HPDE6-E6E7 (cell line): ENCODE measurements around the gene PBOV1.

Experiments
- DNase-seq: peaks from one replicate; pipeline ENCODE4 v3.0.0; 2011; ENCODE audit warnings: missing footprints; ENCODE audit errors: extremely low spot score

PBOV1 gene

DNA sequence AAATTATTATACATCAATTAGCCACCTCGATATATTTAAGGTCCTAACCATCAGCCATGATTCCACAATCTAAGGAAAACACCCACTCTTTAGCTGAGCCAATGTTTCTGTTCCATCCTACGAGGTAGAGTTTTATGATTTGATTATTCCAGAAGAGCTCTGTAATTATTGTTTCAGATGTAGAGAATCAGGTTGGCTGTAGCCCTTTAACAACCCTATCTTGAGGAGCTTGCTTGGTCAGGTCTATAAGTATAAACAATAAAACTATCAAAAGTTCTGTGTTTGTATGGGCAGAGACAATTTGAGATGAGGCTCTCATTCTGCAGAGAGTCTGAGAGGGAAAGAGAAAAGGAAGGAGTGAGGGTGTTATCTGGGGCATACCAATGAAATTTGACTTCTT, at the start of gene PBOV1:
TSS of gene PBOV1 (minus strand) at position 43 of the 400 bp plus-strand sequence. CDS start 96 bp downstream, outside the sequence.
- DNase-seq, result no peak

DNA sequence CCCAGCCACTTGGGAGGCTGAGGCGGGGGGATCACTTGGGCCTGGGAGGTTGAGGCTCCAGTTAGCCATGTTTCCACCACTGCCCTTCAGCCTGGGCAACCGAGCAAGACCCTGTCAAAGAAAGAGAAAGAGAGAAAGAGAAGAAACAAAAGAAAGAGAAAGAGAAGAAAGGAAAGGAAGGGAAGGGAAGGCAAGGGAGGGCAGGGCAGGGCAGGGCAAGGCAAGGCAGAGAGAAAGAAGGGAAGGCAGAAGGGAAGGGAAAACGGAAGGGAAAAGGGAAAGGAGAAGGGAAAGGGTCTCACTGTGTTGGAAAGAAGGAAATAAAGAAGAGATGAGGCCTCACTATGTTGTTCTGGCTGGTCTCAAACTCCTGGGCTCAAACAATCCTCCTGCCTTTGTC, 47.8 kb upstream of the PBOV1 start:
- no peak for DNase-seq

DNA sequence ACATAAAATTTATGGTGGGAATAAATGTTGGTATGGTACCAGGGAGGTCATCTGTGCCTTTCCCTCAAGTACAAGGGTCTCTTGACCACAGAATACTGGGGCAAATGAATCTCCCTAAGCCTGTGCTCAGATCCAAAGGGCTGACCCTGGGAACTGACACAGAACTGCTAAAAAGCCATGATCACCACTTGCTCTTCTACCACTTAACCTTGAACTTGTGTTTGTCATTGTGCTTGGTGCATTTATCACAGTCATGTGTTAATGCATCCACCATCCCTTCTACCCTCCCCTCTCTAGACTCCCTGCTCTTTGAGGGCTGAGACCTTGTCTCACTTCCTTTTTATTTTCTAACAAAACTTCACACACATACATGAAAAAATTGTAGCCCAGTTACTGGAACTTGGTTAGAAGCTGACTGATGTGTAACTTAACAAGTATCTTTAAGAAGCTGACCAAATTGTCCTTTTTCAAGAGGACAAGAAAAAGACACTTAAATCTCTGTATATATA, 46.1 kb upstream of the PBOV1 start:
- no peak for DNase-seq

DNA sequence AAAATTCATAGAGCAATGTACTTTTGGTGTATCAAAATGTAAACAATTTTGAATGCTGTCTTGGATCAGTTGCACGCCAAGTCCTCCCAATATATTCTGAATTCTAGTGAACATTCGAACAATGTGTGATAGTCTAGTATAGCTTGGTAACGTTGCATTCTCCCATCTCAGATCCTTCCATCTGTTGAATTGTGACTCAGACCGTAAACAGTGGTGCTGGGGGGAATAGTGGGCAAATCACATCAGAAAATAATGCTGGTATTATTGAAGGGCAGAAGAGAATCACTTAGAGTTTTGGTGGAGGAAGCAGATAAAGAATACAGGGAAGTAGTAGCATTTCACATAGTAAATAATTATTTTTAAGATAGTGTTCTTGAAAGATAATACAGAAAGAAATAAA, 45.7 kb upstream of the PBOV1 start:
- DNase-seq, result no peak

DNA sequence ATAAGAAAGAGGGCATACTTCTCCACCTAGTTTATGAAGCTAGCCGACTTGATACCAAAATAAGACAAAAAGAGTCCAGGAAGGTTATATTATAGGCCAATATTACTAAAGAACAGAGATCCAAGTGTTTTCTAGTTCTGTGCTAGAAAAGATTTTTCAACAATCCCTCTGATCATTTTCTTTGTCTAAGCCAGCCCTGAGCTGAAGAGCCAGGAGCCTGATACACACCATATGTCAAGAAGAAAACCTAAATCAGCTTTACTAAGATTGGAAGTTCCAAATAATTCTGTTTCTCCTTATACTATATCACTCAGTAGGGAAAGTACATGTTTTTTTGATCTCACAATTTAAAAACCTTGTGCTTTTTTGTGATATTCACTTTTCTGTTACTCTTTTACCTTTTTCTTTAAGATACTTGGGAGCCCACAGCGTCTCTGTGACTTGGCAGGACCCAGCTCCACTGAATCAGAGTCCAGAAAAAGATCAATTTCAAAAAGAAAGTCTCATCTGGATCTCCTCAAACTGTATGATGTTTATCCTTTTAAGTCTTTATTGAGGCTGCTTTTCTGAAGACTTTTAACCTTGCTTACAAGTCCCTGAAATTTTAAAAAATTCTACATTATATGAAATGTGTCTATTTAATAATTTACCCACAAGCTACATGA, 43.0 kb upstream of the PBOV1 start:
- no peak for DNase-seq

DNA sequence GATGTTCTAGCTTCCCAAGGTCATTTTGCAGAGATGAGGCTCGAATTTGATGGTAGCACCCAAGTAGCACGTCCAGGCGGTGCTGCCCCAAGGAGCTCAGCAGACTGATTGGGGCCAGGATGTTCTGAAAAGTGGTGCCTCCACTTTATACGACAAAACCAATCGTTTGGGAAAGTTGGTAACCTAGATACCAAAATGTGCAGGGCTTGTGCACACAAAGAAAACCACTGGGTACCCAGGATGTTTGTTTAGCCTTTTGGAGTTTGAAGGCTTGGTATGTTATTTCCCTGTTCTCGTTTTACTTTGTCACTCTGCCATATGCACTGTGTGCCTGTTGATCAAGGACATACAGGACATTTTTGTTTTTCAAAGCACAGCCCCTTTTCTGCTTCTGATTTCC, 40.7 kb upstream of the PBOV1 start:
- DNase-seq, result no peak

DNA sequence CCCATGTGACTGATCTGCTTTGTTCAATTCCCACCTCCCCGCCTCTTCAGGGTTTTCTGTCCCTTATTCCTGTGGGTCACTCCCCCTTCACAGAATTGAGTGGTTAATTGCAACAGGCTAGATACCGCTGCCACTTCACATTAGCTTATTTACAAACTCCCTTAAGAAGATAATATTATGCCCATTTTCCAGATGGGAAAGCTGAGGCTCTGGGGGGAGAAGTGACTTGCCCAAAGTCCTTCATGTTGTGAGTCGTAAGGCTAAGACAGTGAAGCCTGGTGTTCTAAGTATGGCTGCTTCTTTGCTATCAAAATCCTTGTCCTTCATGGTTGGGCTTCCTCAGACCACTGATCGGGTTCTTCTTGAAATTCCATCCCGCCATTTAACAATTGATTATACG, 39.9 kb upstream of the PBOV1 start:
- DNase-seq, result no peak

DNA sequence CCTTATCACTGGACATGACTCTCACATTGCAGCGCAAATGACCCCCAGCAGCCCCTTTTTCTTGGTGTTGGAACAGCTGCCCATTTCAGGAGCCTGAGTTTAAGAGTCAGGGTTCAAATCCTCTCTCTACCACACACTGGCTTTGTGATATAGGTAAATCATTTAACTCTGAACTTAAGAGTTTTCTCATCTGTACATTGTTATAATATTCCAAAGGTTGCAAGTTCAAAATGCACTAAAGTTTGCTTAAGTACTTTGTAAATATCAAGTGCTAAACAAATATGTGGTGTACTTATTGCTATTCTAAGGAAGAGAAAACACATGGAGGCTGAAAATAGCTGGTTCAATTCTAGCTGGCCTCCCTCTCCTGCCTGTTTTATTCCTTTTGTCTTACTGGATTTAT, 39.3 kb upstream of the PBOV1 start:
- no peak for DNase-seq

DNA sequence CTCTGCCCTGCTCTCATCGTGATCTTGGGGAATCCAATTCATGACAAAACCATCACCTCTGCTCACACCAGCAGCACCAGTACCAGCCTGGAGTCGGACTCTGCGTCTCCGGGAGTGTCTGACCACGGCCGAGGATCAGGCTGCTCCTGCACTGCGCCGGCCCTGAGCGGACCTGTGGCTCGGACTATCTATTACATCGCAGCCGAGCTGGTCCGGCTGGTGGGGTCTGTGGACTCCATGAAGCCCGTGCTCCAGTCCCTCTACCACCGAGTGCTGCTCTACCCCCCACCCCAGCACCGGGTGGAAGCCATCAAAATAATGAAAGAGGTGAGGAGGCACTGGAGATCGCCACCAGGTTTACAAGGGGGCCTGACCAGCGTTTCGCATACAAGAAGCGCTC, 37.2 kb upstream of the PBOV1 start:
- no peak for DNase-seq

DNA sequence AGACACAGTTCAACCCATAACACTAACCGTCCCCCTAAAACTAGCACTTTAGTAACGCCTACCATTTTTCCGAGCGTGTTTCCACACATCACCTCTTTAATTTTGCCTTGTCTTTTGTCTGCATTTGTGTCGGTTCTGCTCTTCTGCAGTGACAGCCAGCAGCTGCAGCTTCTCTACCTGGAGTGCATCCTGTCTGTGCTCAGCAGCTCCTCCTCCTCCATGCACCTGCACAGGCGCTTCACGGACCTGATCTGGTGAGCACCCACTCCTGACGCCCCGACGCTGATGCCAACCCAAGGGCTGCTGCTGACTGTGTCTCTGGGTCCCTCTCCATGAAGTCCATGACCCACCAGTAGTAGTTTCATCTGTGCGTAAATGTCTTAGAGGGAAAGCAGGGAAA, 35.4 kb upstream of the PBOV1 start:
- DNase-seq, result no peak

DNA sequence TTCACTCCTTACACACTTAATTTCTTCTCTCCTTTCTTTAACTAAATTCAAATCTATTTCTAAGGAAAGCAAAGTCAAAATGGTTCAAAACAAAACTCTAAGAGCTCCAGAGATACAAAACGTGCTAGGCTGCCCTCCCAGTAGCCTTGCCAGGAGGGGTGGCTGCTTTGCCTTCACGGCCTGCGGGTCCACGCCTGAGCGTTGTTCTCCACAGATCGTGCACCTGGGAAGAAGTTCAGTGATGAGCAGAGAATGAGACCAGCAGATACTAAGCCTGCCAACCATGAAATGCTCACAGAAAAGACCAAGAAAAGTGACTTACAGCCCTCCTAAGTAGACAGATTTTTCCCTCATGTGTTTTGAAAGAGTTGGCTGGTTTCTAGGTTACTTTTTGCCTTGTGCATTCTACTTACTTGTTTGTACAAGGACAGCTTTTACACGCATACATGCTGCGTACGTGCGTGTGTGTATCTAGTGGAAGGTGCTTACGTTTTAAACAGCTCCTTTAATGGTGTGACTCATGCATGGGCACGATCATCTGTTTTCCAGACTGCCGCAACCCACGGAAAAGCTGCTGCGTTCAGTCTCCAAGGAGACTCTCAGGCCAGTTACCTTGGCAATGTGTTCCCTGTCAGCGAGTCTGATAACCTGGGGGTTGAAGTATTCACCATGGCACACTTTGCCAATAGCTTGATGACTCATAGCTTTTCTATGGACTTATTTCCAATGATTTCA, 32.4 kb upstream of the PBOV1 start:
- DNase-seq, result no peak

DNA sequence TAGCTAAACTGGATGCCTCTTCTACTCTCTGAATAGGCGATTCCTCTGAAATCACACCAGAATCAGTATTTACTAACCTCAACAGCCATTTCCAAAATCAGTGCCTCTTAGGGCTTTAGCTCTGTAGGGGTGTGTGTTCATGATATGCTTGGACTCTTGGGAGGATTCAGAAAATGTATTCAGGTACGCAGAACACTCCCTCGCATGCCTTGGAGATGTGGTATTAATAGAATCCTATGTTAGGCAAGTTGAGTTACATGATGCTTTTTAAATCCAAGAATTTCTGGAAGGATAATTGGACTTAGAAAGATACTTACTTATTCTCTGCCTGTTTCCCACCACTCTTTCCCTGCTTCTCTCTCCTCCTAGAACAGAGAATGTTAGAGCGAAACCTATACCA, 31.8 kb upstream of the PBOV1 start:
- no peak for DNase-seq

DNA sequence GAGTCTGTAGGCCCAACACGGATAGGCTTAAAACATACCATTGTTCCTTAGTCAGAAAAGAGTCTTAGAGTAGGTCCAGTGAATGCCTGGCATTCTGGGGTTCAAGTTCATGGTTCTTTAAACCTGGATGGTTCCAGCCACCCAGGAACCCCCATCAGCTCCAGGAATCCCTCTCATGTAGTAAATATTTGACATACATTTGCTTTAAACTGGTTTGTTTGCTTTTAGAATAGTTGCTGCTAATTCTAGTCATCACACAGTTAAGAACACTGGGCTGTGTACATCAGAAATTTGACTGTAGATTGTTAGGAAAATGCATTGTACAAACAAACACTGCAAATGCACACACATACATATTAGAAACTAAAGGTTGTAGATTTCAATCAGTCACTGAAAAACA, 30.6 kb upstream of the PBOV1 start:
- no peak for DNase-seq

DNA sequence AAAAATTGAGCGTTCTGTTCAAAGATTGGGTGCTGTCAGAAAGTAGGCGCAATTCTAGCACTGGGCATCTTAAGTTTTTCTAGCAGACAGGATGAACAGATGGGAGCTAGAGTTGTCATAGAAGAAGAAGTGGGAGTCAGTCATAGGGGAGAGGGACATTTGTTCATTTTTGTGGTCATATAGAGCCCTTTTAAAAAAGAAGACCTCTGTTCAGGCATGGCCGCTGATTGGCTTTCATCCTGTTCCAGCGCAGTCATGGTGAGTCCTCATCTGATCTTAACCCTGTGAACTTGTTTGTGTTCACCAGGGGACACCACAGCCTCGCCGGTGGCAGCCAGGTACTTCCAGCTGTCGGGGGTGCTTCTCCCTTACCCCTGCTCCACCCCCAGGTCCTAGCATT, 29.7 kb upstream of the PBOV1 start:
- DNase-seq, result no peak

DNA sequence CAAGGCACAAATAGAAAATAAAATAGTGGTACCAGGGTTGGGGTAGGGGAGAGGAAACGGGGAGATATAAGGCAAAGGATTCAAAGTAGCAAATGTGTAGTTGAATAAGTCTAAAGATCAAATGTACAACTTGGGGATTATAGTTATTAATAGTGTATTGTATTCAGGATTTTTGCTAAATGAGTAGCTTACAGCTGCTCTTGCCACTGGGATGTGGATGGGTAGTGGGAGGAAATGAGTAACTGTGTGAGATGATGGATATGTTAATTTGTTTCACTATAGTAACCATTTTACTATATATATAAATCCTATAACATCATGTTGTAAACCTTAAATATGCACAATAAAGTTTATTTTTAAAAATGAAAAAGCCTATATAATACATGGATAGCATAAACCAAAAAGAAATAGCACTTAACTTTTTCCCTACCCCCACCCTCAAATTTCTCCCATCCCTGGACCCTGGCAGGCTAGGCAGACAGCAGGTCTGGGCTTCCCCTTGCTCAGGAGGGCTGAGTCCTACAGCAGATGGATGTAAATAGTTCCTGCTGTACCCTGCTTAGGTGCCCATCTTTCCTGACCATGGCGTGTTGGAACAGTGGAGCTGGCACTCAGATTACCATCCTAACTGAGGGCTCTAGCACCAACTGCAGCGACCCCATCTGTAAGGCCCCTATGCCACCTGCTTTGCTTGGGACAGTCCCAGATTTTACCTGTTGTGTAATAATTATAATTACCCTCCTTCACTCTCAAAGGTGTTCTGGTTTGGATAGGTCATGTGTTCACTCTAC, 28.6 kb upstream of the PBOV1 start:
- no peak for DNase-seq

DNA sequence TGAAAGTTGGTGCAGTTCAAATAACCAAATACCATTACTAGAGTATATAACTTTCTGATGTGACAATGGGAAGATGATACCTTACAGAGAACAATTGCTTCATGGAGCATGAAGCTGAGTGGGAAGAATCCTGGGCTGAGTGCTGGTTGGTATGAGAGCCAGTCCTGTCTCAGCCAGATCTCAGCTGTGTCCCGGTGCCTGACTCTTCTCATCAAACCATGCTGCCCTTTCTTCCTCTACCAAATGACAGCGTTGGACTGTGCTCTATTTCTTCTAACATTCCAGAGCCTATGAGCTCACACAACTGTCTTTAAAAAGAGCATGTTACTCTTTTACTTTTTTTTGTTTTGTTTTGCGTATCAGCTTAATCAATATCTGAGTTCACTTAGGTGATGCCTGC, 27.5 kb upstream of the PBOV1 start:
- DNase-seq, result no peak

DNA sequence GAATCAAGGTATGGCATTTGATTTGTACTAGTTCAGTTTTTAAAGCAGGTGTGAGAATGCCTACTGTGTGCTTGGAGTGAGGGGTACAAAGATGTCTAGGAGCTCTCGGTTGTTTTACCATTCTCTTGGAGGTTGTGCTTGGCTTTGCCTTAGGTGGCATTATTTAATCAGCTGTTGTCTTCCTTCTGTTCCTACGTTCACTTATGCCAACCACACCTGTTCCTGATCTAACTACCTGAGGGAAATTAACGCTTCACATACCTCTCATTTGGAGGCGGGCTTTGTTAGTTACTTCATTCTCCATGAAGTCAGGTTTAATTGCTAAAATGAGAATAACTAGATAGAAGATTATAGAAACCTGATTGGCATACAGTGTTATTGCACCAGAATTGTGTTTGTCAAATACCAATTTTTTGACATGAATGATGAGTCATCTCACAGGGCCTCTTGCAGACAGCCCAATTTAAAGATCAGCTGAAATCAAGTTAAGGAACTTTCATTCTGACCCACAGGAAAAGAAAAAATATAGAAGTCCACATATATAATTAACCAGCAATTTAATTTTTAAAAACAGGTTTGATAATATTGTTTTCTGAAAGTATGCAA, 24.8 kb upstream of the PBOV1 start:
- no peak for DNase-seq

DNA sequence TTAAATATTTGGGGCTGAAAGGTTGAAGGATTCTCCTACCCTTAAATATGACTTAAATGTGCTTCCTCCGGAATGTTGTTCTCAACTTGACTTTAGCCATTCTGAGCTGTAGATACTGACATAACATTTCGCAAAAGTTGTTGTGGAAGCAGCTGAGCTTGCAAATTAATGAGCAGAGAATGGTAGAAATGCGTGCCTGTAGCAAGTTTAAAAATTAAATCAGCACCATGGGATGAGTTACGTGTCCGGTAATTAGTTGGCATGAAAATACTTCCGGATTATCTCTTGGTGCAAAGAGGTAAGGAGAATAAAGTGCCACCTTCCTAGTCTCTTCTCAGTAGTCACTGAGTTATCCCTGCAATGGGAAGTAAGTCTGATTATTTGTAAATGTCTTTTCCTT, 23.6 kb upstream of the PBOV1 start:
- no peak for DNase-seq

DNA sequence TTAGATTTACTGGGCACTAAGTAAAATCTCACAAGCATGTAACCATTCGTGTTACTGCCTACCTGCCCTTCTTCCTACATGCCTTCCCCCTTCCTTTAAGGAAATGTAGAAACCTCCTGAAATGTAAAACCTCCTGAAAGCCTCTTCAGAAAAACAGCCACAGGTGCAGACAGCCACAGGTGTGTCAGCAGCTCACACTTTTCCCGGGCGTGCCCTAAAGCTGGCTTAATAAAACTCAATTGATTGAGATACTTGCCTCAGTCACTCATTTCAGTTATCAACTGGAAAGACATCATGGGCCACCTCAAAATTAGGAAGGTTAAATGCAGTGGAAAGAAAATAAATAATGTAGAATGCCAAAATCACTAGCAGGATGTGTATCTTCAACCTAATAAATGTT, 23.1 kb upstream of the PBOV1 start:
- no peak for DNase-seq

DNA sequence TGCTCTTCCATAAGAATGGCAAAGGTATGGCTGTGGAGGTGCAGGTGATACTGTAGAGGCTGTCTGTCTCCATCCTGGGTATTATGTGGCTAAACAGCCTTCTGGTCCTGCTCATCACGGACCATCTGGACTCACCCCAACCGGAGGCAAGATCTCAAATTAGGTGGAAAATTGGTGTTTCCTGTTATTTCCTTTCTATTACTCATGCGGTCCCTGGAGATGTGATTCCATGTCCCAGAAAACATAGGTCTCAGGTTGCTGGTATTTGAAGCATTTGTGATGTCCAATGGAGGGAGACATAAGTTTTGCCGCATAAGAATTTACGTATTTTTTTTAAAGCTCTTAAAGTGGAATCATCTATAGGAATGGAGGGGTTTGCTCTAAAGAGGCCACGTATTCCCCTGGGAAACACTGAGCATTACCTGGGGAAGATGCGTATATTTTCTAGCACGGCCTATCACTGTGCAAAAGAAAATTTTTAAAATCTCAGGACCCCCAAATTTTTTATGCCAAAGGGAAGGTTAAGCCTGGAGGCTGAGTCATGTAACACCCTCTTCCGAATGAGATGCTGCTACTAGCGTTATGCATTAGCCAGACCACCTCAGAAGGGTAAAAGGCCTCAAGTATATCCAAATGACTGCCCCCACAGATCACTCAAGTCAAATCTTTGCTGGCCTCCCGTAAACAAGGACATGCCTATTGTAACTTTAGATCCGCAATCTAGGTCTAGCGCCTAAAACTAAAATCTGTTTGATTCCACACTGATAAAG, 22.4 kb upstream of the PBOV1 start:
- no peak for DNase-seq

DNA sequence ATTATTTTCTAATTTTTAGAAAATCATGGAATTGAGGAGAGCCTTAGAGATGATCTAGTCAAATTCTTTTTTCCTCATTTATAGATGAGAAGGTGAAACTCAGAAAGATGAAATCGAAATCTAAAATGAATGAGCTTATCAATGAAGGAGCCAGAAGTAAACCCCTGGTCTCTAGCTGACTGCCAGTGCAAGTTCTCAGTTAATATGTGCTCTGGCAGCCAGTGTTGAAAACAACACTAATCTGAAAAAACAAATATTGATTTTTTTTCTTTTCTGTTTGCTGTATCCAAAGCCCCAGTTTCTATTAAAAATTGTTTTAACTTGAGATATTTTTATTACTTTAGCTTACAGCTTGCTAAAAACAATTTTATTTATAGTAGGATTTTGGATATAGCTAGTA, 21.5 kb upstream of the PBOV1 start:
- DNase-seq, result no peak

DNA sequence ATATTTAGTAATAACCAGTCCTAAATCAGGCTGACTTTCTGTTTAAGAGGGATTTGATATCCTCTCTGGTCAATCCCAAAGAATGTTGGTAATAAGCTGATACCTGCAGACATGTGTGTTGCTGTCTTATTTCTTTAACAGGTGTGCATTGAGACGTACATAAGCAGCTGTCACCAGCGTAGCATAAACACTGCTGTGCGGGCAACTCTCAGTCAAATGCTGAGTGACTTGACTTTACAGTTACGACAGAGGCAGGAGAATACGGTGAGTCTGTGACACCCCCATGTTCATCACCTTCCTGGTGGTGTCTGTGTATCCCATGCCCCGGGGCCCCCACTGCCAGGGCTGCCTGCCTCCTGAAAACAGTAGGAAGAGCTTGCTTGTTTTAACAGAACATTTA, 20.1 kb upstream of the PBOV1 start:
- no peak for DNase-seq
